WTC11 (cell line): Measurements from ENCODE around the gene LAMB4. TPM values are rescaled to one million over a fixed set of nuclear protein-coding genes. Genes with fewer than 3 reads are reported as not detected.

Source experiments
- ATAC-seq: fragments of 200-7000 bp; cut with Tn5 transposase; 2 replicates; pipeline ENCODE4 v1.10.0; 2021; ENCODE audit warnings: mild to moderate bottlenecking, moderate library complexity
- CTCF ChIA-PET: fragments of 300-600 bp; sonication (Branson Sonifier 250); formaldehyde crosslinking; loops from one replicate; lab custom pipeline; 2021; ENCODE audit warnings: antibody characterized with exemption; lab: Charles Lee
- POLR2A ChIA-PET: fragments of 350-600 bp; sonication (Branson Sonifier 250); formaldehyde crosslinking; loops from one replicate; lab custom pipeline; 2021; ENCODE audit warnings: antibody characterized with exemption; lab: Charles Lee
- DNase-seq: peaks from one replicate; pipeline ENCODE4 v3.0.0; 2021; ENCODE audit warnings: low spot score
- H3K27ac Mint-ChIP-seq: 2 replicates; pipeline ENCODE4 v1.8.0; 2021; ENCODE audit warnings: mixed read lengths
- H3K27me3 Mint-ChIP-seq: 2 replicates; pipeline ENCODE4 v1.8.0; 2021; ENCODE audit warnings: low read depth, mild to moderate bottlenecking, moderate library complexity, mixed read lengths
- H3K36me3 Mint-ChIP-seq: 2 replicates; pipeline ENCODE4 v1.8.0; 2021; ENCODE audit warnings: mixed read lengths
- H3K4me1 Mint-ChIP-seq: 2 replicates; pipeline ENCODE4 v1.8.0; 2022; ENCODE audit warnings: mixed read lengths
- H3K4me3 Mint-ChIP-seq: 2 replicates; pipeline ENCODE4 v1.8.0; 2021; ENCODE audit warnings: mild to moderate bottlenecking, moderate library complexity, mixed read lengths
- H3K9me3 Mint-ChIP-seq: 2 replicates; pipeline ENCODE4 v1.8.0; 2021; ENCODE audit warnings: mixed read lengths
- AFF4 ChIP-seq: sonication (generic); formaldehyde crosslinking; IDR thresholded peaks from 2 replicates; pipeline ENCODE4 v1.8.1; 2023; ENCODE audit warnings: mild to moderate bottlenecking, missing genetic modification reagents, borderline replicate concordance
- AR ChIP-seq: fragments of 250-450 bp; sonication (Bioruptor Pico); IDR thresholded peaks from 2 replicates; pipeline ENCODE4 v1.9.0; 2021; ENCODE audit warnings: mild to moderate bottlenecking
- ATF6 ChIP-seq: sonication (generic); formaldehyde crosslinking; IDR thresholded peaks from 2 replicates; pipeline ENCODE4 v1.8.1; 2023; ENCODE audit warnings: mild to moderate bottlenecking, missing genetic modification reagents
- CBFB ChIP-seq: sonication (generic); formaldehyde crosslinking; IDR thresholded peaks from 2 replicates; pipeline ENCODE4 v1.8.1; 2022; ENCODE audit warnings: mild to moderate bottlenecking, low read depth, missing genetic modification reagents
- CDX4 ChIP-seq: fragments of 250-450 bp; sonication (Bioruptor Pico); IDR thresholded peaks from 2 replicates; pipeline ENCODE4 v1.9.0; 2021; ENCODE audit warnings: moderate library complexity, mild to moderate bottlenecking, inconsistent platforms, borderline replicate concordance
- E2F4 ChIP-seq: sonication (generic); formaldehyde crosslinking; IDR thresholded peaks from 2 replicates; pipeline ENCODE4 v1.8.1; 2022; ENCODE audit warnings: low read depth, mild to moderate bottlenecking, moderate library complexity, missing genetic modification reagents, borderline replicate concordance
- EMX1 ChIP-seq: fragments of 250-450 bp; sonication (Bioruptor Pico); IDR thresholded peaks from 2 replicates; pipeline ENCODE4 v1.8.0; 2021; ENCODE audit warnings: mild to moderate bottlenecking
- ESRRA ChIP-seq: sonication (generic); formaldehyde crosslinking; IDR thresholded peaks from 2 replicates; pipeline ENCODE4 v1.8.1; 2022; ENCODE audit warnings: mild to moderate bottlenecking, missing genetic modification reagents, borderline replicate concordance
- HMGA2 ChIP-seq: fragments of 250-450 bp; sonication (Bioruptor Pico); IDR thresholded peaks from 2 replicates; pipeline ENCODE4 v1.4.0; 2021; ENCODE audit warnings: mild to moderate bottlenecking, moderate library complexity
- IRF1 ChIP-seq: sonication (generic); formaldehyde crosslinking; IDR thresholded peaks from 2 replicates; pipeline ENCODE4 v1.8.0; 2023; ENCODE audit warnings: missing genetic modification reagents
- NFATC4 ChIP-seq: fragments of 250-450 bp; sonication (Bioruptor Pico); IDR thresholded peaks from 2 replicates; pipeline ENCODE4 v1.9.0; 2021; ENCODE audit warnings: mild to moderate bottlenecking
- PRDM15 ChIP-seq: sonication (generic); formaldehyde crosslinking; IDR thresholded peaks from 2 replicates; pipeline ENCODE4 v1.8.0; 2022; ENCODE audit warnings: missing genetic modification reagents
- SMAD3 ChIP-seq: sonication (generic); formaldehyde crosslinking; IDR thresholded peaks from 2 replicates; pipeline ENCODE4 v1.8.0; 2022; ENCODE audit warnings: missing genetic modification reagents, mild to moderate bottlenecking, borderline replicate concordance
- TEAD1 ChIP-seq: sonication (generic); formaldehyde crosslinking; IDR thresholded peaks from 2 replicates; pipeline ENCODE4 v1.8.0; 2022; ENCODE audit warnings: mild to moderate bottlenecking, missing genetic modification reagents
- TEAD4 ChIP-seq: sonication (generic); formaldehyde crosslinking; IDR thresholded peaks from 2 replicates; pipeline ENCODE4 v1.8.0; 2022; ENCODE audit warnings: mild to moderate bottlenecking, missing genetic modification reagents
- ZNF138 ChIP-seq: sonication (generic); formaldehyde crosslinking; conservative IDR thresholded peaks from 2 replicates; pipeline ENCODE4 v1.8.1; 2022; ENCODE audit warnings: mild to moderate bottlenecking, moderate library complexity, missing genetic modification reagents
- ZNF219 ChIP-seq: sonication (generic); formaldehyde crosslinking; IDR thresholded peaks from 2 replicates; pipeline ENCODE4 v1.8.0; 2023; ENCODE audit warnings: missing genetic modification reagents, mild to moderate bottlenecking, borderline replicate concordance
- ZNF512 ChIP-seq: sonication (generic); formaldehyde crosslinking; IDR thresholded peaks from 2 replicates; pipeline ENCODE4 v1.8.1; 2022; ENCODE audit warnings: missing genetic modification reagents, borderline replicate concordance
- total RNA-seq: library from RNA; stranded (reverse); gene quantifications from 3 replicates; pipeline ENCODE4 v1.2.3, GENCODE V29; 2021

Gene LAMB4
- total RNA-seq, 1 experiment from 2014 or later, result not detected

GRCh38 chr7:108055611-108056021 lies 74.5 kb downstream of the LAMB4 start (continued):
- TF ChIP-seq IRF1, result no peak
- TF ChIP-seq ESRRA (CRISPR knock-in tag), result no peak
- TF ChIP-seq ZNF512 (CRISPR knock-in tag), result no peak
- no peak for TF ChIP-seq AR (CRISPR knock-in tag)
- no peak for TF ChIP-seq ZNF138 (CRISPR knock-in tag)
- TF ChIP-seq ATF6 (CRISPR knock-in tag), result no peak
- TF ChIP-seq NFATC4, result no peak
- no peak for TF ChIP-seq CDX4 (CRISPR knock-in tag)
- TF ChIP-seq TEAD1 (CRISPR knock-in tag), result no peak

GRCh38 chr7:108054537-108054936 lies 75.6 kb downstream of the LAMB4 start:
- ChIA-PET POLR2A (no interaction called here), CTCF (interaction anchor here (0.7 kb wide), 1 partner anchor 1923 kb away, joined by 4 read pairs; no protein-coding TSS in a partner anchor)
- DNase-seq (no peak), ATAC-seq (no peak)
- H3K27me3 Mint-ChIP-seq, result no peaks in the 10 kb centered on the region
- no peak overlapping the region for H3K4me3 Mint-ChIP-seq
- no peak overlapping the region for H3K27ac Mint-ChIP-seq
- H3K36me3 Mint-ChIP-seq, result no peaks in the 10 kb centered on the region
- no peaks in the 10 kb centered on the region for H3K4me1 Mint-ChIP-seq
- H3K9me3 Mint-ChIP-seq, result no peaks in the 10 kb centered on the region
- TF ChIP-seq PRDM15 (CRISPR knock-in tag) (no peak), EMX1 (no peak), E2F4 (CRISPR knock-in tag) (no peak), HMGA2 (CRISPR knock-in tag) (no peak), CBFB (CRISPR knock-in tag) (no peak), SMAD3 (CRISPR knock-in tag) (no peak), AFF4 (CRISPR knock-in tag) (no peak), ZNF219 (CRISPR knock-in tag) (no peak), TEAD4 (CRISPR knock-in tag) (no peak), ZNF138 (CRISPR knock-in tag) (no peak)
